ENCODE measurements around the gene PIANP.

- TF ChIP-seq, protein P1, sequence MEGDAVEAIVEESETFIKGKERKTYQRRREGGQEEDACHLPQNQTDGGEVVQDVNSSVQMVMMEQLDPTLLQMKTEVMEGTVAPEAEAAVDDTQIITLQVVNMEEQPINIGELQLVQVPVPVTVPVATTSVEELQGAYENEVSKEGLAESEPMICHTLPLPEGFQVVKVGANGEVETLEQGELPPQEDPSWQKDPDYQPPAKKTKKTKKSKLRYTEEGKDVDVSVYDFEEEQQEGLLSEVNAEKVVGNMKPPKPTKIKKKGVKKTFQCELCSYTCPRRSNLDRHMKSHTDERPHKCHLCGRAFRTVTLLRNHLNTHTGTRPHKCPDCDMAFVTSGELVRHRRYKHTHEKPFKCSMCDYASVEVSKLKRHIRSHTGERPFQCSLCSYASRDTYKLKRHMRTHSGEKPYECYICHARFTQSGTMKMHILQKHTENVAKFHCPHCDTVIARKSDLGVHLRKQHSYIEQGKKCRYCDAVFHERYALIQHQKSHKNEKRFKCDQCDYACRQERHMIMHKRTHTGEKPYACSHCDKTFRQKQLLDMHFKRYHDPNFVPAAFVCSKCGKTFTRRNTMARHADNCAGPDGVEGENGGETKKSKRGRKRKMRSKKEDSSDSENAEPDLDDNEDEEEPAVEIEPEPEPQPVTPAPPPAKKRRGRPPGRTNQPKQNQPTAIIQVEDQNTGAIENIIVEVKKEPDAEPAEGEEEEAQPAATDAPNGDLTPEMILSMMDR (IDR thresholded peaks at IDR 0.05; ENCODE audit: insufficient read depth, low read depth, low read length): no peak
- TF ChIP-seq EZH2 (IDR thresholded peaks at IDR 0.05; ENCODE audit: insufficient read depth, low read length): no peak
Measured at GRCh38 chr12:6664902-6665301, 35.7 kb downstream of the PIANP start.
